NCI-H2227 (cell line): Measurements from ENCODE around the gene ADGRV1.
"Not testable (repeated sequence)": the region's sequence is repeated elsewhere in the genome, so short reads cannot be mapped to it uniquely, and the experiment has no call there.

Experiments
- DNase-seq: peaks from one replicate; lab custom pipeline; 2025; ENCODE audit not compliant: unreplicated experiment; lab: John Stamatoyannopoulos, UW

ADGRV1 gene

GRCh38 chr5:91018712-91019371 is 460.2 kb downstream of the ADGRV1 start:
- DNase-seq: no peak

GRCh38 chr5:91020065-91020800 is 461.6 kb downstream of the ADGRV1 start:
- no peak for DNase-seq

- no peak for DNase-seq
Measured at GRCh38 chr5:91022518-91022917, 463.9 kb downstream of the ADGRV1 start.

- no peak for DNase-seq
Measured at GRCh38 chr5:91024206-91024605, 465.6 kb downstream of the ADGRV1 start.

GRCh38 chr5:91024727-91025126 is 466.1 kb downstream of the ADGRV1 start:
- DNase-seq: no peak

- DNase-seq: no peak
Measured at GRCh38 chr5:91025449-91025848, 466.9 kb downstream of the ADGRV1 start.

- DNase-seq: no peak
Measured at GRCh38 chr5:91025956-91026355, 467.4 kb downstream of the ADGRV1 start.

- no peak for DNase-seq
Measured at GRCh38 chr5:91026466-91026865, 467.9 kb downstream of the ADGRV1 start.

GRCh38 chr5:91027405-91028139 is 469.0 kb downstream of the ADGRV1 start:
- no peak for DNase-seq

- no peak for DNase-seq
Measured at GRCh38 chr5:91028499-91028956, 469.9 kb downstream of the ADGRV1 start.

- no peak for DNase-seq
Measured at GRCh38 chr5:91030521-91031401, 472.2 kb downstream of the ADGRV1 start.

- no peak for DNase-seq
Measured at GRCh38 chr5:91031402-91031752, 472.8 kb downstream of the ADGRV1 start.

- DNase-seq: no peak
Measured at GRCh38 chr5:91032125-91032524, 473.5 kb downstream of the ADGRV1 start.

GRCh38 chr5:91033370-91033769 is 474.8 kb downstream of the ADGRV1 start:
- no peak for DNase-seq

- no peak for DNase-seq
Measured at GRCh38 chr5:91038180-91038808, 479.7 kb downstream of the ADGRV1 start.

- DNase-seq: not testable (repeated sequence)
Measured at GRCh38 chr5:91041132-91041531, 482.5 kb downstream of the ADGRV1 start.

- no peak for DNase-seq
Measured at GRCh38 chr5:91042247-91042935, 483.8 kb downstream of the ADGRV1 start.

GRCh38 chr5:91042936-91043255 is 484.3 kb downstream of the ADGRV1 start:
- no peak for DNase-seq

- DNase-seq: no peak
Measured at GRCh38 chr5:91048073-91048472, 489.5 kb downstream of the ADGRV1 start.

GRCh38 chr5:91049112-91049511 is 490.5 kb downstream of the ADGRV1 start:
- DNase-seq: no peak
